ENCODE measurements around the gene PRSS58. TPM values are rescaled to one million over a fixed set of nuclear protein-coding genes. Genes with fewer than 3 reads are reported as not detected.

PRSS58 gene
- total RNA-seq = not detected
- total RNA-seq (2013) = not detected
- 0 to 0.12 (median 0) reads per million in 29 experiments for total RNA-seq

GRCh38 chr7:142257958-142258357 is at the start of gene PRSS58:
PRSS58 (minus strand) TSS chr7:142258058; CDS start chr7:142257707, 351 bp downstream.
- no peaks in the 10 kb centered on the region for H3K9me3 ChIP-seq
- Mint-ChIP-seq H3K9me3 (peaks cover 0 to 7% (median 4%) of the 10 kb centered on the region in 3 donors), H3K27ac (no peak within 1 kb of the TSS), H3K4me3 (no peak within 1 kb of the TSS), H3K27me3 (peaks cover 3 to 6% of the 10 kb centered on the region in 2 donors), H3K36me3 (no peaks in the 10 kb centered on the region), H3K4me1 (no peaks in the 10 kb centered on the region)
- no CpG with 5 or more reads among the region's 1 CpG for WGBS (ENCODE audit: insufficient coverage)
- H3K27ac ChIP-seq (ENCODE audit: low read length) = no peak within 1 kb of the TSS
- H3K27me3 ChIP-seq (replicated peaks in 1 of 2; ENCODE audit: control insufficient read depth in 2 of 2, extremely low read depth in 1 of 2, insufficient read depth in 2 of 2, low read length in 1 of 2) = no peaks in the 10 kb centered on the region
- no peaks in the 10 kb centered on the region for H3K4me1 ChIP-seq (ENCODE audit: control insufficient read depth in 1 of 2, extremely low read depth in 1 of 2, insufficient read depth in 2 of 2, low read length in 2 of 2)
- ATAC-seq (replicated peaks in 1 of 4) (no peak), DNase-seq (no peak)
- POLR2A ChIA-PET = no interaction called here
- no peak within 1 kb of the TSS for H3K4me3 ChIP-seq (ENCODE audit: control insufficient read depth in 1 of 2, extremely low read depth in 1 of 2, low read length in 1 of 2)
- H3K36me3 ChIP-seq (ENCODE audit: control insufficient read depth in 2 of 2, extremely low read depth in 1 of 2, insufficient read depth in 1 of 2, low read length in 1 of 2) = no peaks in the 10 kb centered on the region
- CTCF ChIA-PET = no interaction called here

GRCh38 chr7:142307246-142307900 is 49.5 kb upstream of the PRSS58 start:
- peak in 3 of 4 experiments; percentile 24 to 52 (median 25) for ATAC-seq (replicated peaks in 1 of 4)
- no peak overlapping the region for H3K27ac ChIP-seq (ENCODE audit: low read length)
- ChIA-PET CTCF (interaction anchor here in 1 of 2 donors (0.6 kb wide), 1 partner anchor 1679 kb away, joined by 14 read pairs; no protein-coding TSS in a partner anchor), POLR2A (interaction anchor here in 1 of 2 donors (0.6 kb wide), 1 partner anchor 1517 kb away, joined by 3 read pairs; no protein-coding TSS in a partner anchor)
- DNase-seq = peak in 1 of 35 experiments; percentile 25
- peaks cover 0 to 8% of the 10 kb centered on the region in 2 experiments for H3K27me3 ChIP-seq (replicated peaks in 1 of 2; ENCODE audit: control insufficient read depth in 2 of 2, extremely low read depth in 1 of 2, insufficient read depth in 2 of 2, low read length in 1 of 2)
- Mint-ChIP-seq H3K27ac (no peak overlapping the region), H3K4me3 (peak overlapping the region in 1 of 3 donors; percentile 17), H3K36me3 (no peaks in the 10 kb centered on the region), H3K9me3 (no peaks in the 10 kb centered on the region), H3K4me1 (peaks cover 12 to 17% (median 16%) of the 10 kb centered on the region in 3 donors), H3K27me3 (peaks cover 7 to 21% of the 10 kb centered on the region in 2 donors)
- WGBS (ENCODE audit: insufficient coverage) = 79% methylated on average over 8 of the region's 11 CpGs
- H3K9me3 ChIP-seq = no peaks in the 10 kb centered on the region
- H3K4me3 ChIP-seq (ENCODE audit: control insufficient read depth in 1 of 2, extremely low read depth in 1 of 2, low read length in 1 of 2) = no peak overlapping the region
- H3K36me3 ChIP-seq (ENCODE audit: control insufficient read depth in 2 of 2, extremely low read depth in 1 of 2, insufficient read depth in 1 of 2, low read length in 1 of 2) = no peaks in the 10 kb centered on the region
- H3K4me1 ChIP-seq (ENCODE audit: control insufficient read depth in 1 of 2, extremely low read depth in 1 of 2, insufficient read depth in 2 of 2, low read length in 2 of 2) = peaks cover 3 to 4% of the 10 kb centered on the region in 2 experiments

- H3K4me1 Mint-ChIP-seq = peaks cover 24 to 39% (median 24%) of the 10 kb centered on the region in 3 donors
- peak overlapping the region; percentile 19 to 49 for H3K27ac Mint-ChIP-seq
- H3K4me3 Mint-ChIP-seq = peak overlapping the region in 1 of 3 donors; percentile 4
- no peaks in the 10 kb centered on the region for H3K36me3 ChIP-seq (ENCODE audit: control insufficient read depth in 2 of 2, extremely low read depth in 1 of 2, insufficient read depth in 1 of 2, low read length in 1 of 2)
- 0% methylated on average over 1 of the region's 2 CpGs for WGBS (ENCODE audit: insufficient coverage)
- ATAC-seq (replicated peaks in 1 of 4) = peak; percentile 45 to 67 (median 53)
- peaks cover 0 to 6% of the 10 kb centered on the region in 2 experiments for H3K27me3 ChIP-seq (replicated peaks in 1 of 2; ENCODE audit: control insufficient read depth in 2 of 2, extremely low read depth in 1 of 2, insufficient read depth in 2 of 2, low read length in 1 of 2)
- ChIA-PET POLR2A (no interaction called here), CTCF (interaction anchor here (0.8 to 2.4 kb wide), 10 partner anchors 10 to 911 kb away, joined by 3 to 10 read pairs (median 5); no protein-coding TSS in a partner anchor)
- H3K4me3 ChIP-seq (ENCODE audit: control insufficient read depth in 1 of 2, extremely low read depth in 1 of 2, low read length in 1 of 2) = no peak overlapping the region
- H3K9me3 ChIP-seq = no peaks in the 10 kb centered on the region
- H3K9me3 Mint-ChIP-seq = no peaks in the 10 kb centered on the region
- H3K36me3 Mint-ChIP-seq = no peaks in the 10 kb centered on the region
- H3K27ac ChIP-seq (ENCODE audit: low read length) = no peak overlapping the region
- DNase-seq = peak in 2 of 35 experiments; percentile 24 to 67
- H3K4me1 ChIP-seq (ENCODE audit: control insufficient read depth in 1 of 2, extremely low read depth in 1 of 2, insufficient read depth in 2 of 2, low read length in 2 of 2) = peaks cover 12 to 14% of the 10 kb centered on the region in 2 experiments
- peaks cover 4 to 25% of the 10 kb centered on the region in 2 donors for H3K27me3 Mint-ChIP-seq
Measured at GRCh38 chr7:142303650-142304049, 45.8 kb upstream of the PRSS58 start.

GRCh38 chr7:142301923-142302550 is 44.2 kb upstream of the PRSS58 start:
- Histone ChIP-seq H3K4me1 (ENCODE audit: control insufficient read depth in 1 of 2, extremely low read depth in 1 of 2, insufficient read depth in 2 of 2, low read length in 2 of 2) (peaks cover 12 to 18% of the 10 kb centered on the region in 2 experiments), H3K4me3 (ENCODE audit: control insufficient read depth in 1 of 2, extremely low read depth in 1 of 2, low read length in 1 of 2) (no peak overlapping the region), H3K36me3 (ENCODE audit: control insufficient read depth in 2 of 2, extremely low read depth in 1 of 2, insufficient read depth in 1 of 2, low read length in 1 of 2) (no peaks in the 10 kb centered on the region), H3K27ac (ENCODE audit: low read length) (no peak overlapping the region), H3K27me3 (replicated peaks in 1 of 2; ENCODE audit: control insufficient read depth in 2 of 2, extremely low read depth in 1 of 2, insufficient read depth in 2 of 2, low read length in 1 of 2) (peaks cover 0 to 11% of the 10 kb centered on the region in 2 experiments), H3K9me3 (no peaks in the 10 kb centered on the region)
- no peak overlapping the region for H3K4me3 Mint-ChIP-seq
- no peak overlapping the region for H3K27ac Mint-ChIP-seq
- peaks cover 24 to 46% (median 24%) of the 10 kb centered on the region in 3 donors for H3K4me1 Mint-ChIP-seq
- H3K36me3 Mint-ChIP-seq = no peaks in the 10 kb centered on the region
- H3K9me3 Mint-ChIP-seq = no peaks in the 10 kb centered on the region
- ChIA-PET CTCF (interaction anchor here (0.5 to 1.5 kb wide), 3 partner anchors 326 to 1600 kb away, joined by 3 to 4 read pairs (median 3); partner anchors contain the start of gene TCAF1 (in 1 of the 2)), POLR2A (interaction anchor here in 1 of 2 donors (0.6 kb wide), 1 partner anchor 586 kb away, joined by 5 read pairs; no protein-coding TSS in a partner anchor)
- H3K27me3 Mint-ChIP-seq = peaks cover 13 to 37% of the 10 kb centered on the region in 2 donors
- DNase-seq (peak in 1 of 35 experiments; percentile 41), ATAC-seq (replicated peaks in 1 of 4) (no peak)
- WGBS (ENCODE audit: insufficient coverage) = no CpG with 5 or more reads among the region's 3 CpGs

GRCh38 chr7:142301299-142301698 is 43.4 kb upstream of the PRSS58 start:
- no peaks in the 10 kb centered on the region for H3K9me3 ChIP-seq
- H3K27ac Mint-ChIP-seq = peak overlapping the region; percentile 53 to 70
- ATAC-seq (replicated peaks in 1 of 4) = no peak
- H3K9me3 Mint-ChIP-seq = no peaks in the 10 kb centered on the region
- H3K27me3 Mint-ChIP-seq = peaks cover 13 to 40% of the 10 kb centered on the region in 2 donors
- H3K4me1 Mint-ChIP-seq = peaks cover 24 to 46% (median 24%) of the 10 kb centered on the region in 3 donors
- peak overlapping the region in 1 of 2 donors; percentile 11 for H3K4me3 ChIP-seq (ENCODE audit: control insufficient read depth in 1 of 2, extremely low read depth in 1 of 2, low read length in 1 of 2)
- no peaks in the 10 kb centered on the region for H3K36me3 ChIP-seq (ENCODE audit: control insufficient read depth in 2 of 2, extremely low read depth in 1 of 2, insufficient read depth in 1 of 2, low read length in 1 of 2)
- H3K27me3 ChIP-seq (replicated peaks in 1 of 2; ENCODE audit: control insufficient read depth in 2 of 2, extremely low read depth in 1 of 2, insufficient read depth in 2 of 2, low read length in 1 of 2) = peaks cover 0 to 11% of the 10 kb centered on the region in 2 experiments
- H3K4me1 ChIP-seq (ENCODE audit: control insufficient read depth in 1 of 2, extremely low read depth in 1 of 2, insufficient read depth in 2 of 2, low read length in 2 of 2) = peaks cover 12 to 18% of the 10 kb centered on the region in 2 experiments
- H3K36me3 Mint-ChIP-seq = no peaks in the 10 kb centered on the region
- POLR2A ChIA-PET = interaction anchor here in 1 of 2 donors (0.6 kb wide), 1 partner anchor 501 kb away, joined by 3 read pairs; no protein-coding TSS in a partner anchor
- peak overlapping the region; percentile 65 to 69 (median 69) for H3K4me3 Mint-ChIP-seq
- 41% methylated on average over 2 of the region's 3 CpGs for WGBS (ENCODE audit: insufficient coverage)
- no peak for DNase-seq
- H3K27ac ChIP-seq (ENCODE audit: low read length) = no peak overlapping the region
- CTCF ChIA-PET = interaction anchor here (0.5 to 1.5 kb wide), 4 partner anchors 326 to 647 kb away, joined by 3 to 4 read pairs (median 3); no protein-coding TSS in a partner anchor

GRCh38 chr7:142300689-142301088 is 42.8 kb upstream of the PRSS58 start:
- Histone ChIP-seq H3K36me3 (ENCODE audit: control insufficient read depth in 2 of 2, extremely low read depth in 1 of 2, insufficient read depth in 1 of 2, low read length in 1 of 2) (no peaks in the 10 kb centered on the region), H3K4me3 (ENCODE audit: control insufficient read depth in 1 of 2, extremely low read depth in 1 of 2, low read length in 1 of 2) (no peak overlapping the region), H3K27ac (ENCODE audit: low read length) (no peak overlapping the region), H3K9me3 (no peaks in the 10 kb centered on the region), H3K27me3 (replicated peaks in 1 of 2; ENCODE audit: control insufficient read depth in 2 of 2, extremely low read depth in 1 of 2, insufficient read depth in 2 of 2, low read length in 1 of 2) (peaks cover 0 to 11% of the 10 kb centered on the region in 2 experiments), H3K4me1 (ENCODE audit: control insufficient read depth in 1 of 2, extremely low read depth in 1 of 2, insufficient read depth in 2 of 2, low read length in 2 of 2) (peaks cover 12 to 18% of the 10 kb centered on the region in 2 experiments)
- DNase-seq = peak in 13 of 35 experiments; percentile 4 to 57 (median 26)
- CTCF ChIA-PET = interaction anchor here in 1 of 2 donors (1.5 kb wide), 1 partner anchor 508 kb away, joined by 4 read pairs; no protein-coding TSS in a partner anchor
- POLR2A ChIA-PET = interaction anchor here in 1 of 2 donors (0.6 kb wide), 1 partner anchor 502 kb away, joined by 3 read pairs; no protein-coding TSS in a partner anchor
- Mint-ChIP-seq H3K27me3 (peaks cover 17 to 44% of the 10 kb centered on the region in 2 donors), H3K36me3 (no peaks in the 10 kb centered on the region), H3K4me1 (peaks cover 24 to 46% (median 24%) of the 10 kb centered on the region in 3 donors), H3K27ac (peak overlapping the region; percentile 53 to 70), H3K9me3 (no peaks in the 10 kb centered on the region), H3K4me3 (peak overlapping the region; percentile 65 to 69 (median 69))
- peak in 2 of 4 experiments; percentile 36 to 50 for ATAC-seq (replicated peaks in 1 of 4)
- WGBS (ENCODE audit: insufficient coverage) = 57% methylated on average over 3 of the region's 3 CpGs

Data from T-cell (primary cell).